HL-60 (cell line): ENCODE measurements around the gene MIOX.

Experiments used
- CTCF ChIP-seq: IDR thresholded peaks from one replicate; pipeline ENCODE4 v1.5.1; 2011; ENCODE audit warnings: low read length, control low read depth, inconsistent platforms; ENCODE audit not compliant: insufficient read depth
- GABPA ChIP-seq: IDR thresholded peaks from 2 replicates; pipeline ENCODE4 v1.6.1; 2012; ENCODE audit warnings: low read depth
- POLR2AphosphoS5 ChIP-seq: IDR thresholded peaks from 2 replicates; pipeline ENCODE4 v1.6.1; 2012; ENCODE audit warnings: low read depth
- REST ChIP-seq: IDR thresholded peaks from 2 replicates; pipeline ENCODE4 v1.6.1; 2012; ENCODE audit warnings: low read depth; ENCODE audit not compliant: insufficient replicate concordance
- SPI1 ChIP-seq: IDR thresholded peaks from 2 replicates; pipeline ENCODE4 v1.6.1; 2012; ENCODE audit warnings: low read depth, mild to moderate bottlenecking, borderline replicate concordance

GRCh38 chr22:50439871-50440331 is 46.8 kb upstream of the MIOX start:
- no peak for TF ChIP-seq CTCF
- TF ChIP-seq POLR2AphosphoS5 = no peak
- no peak for TF ChIP-seq GABPA
- TF ChIP-seq SPI1 = no peak
- no peak for TF ChIP-seq REST
